HepG2 (cell line): Measurements from ENCODE around the gene B3GALNT1.

Experiments used
- SETDB1 ChIP-seq: sonication (generic); formaldehyde crosslinking; IDR thresholded peaks from 2 replicates; pipeline ENCODE4 v1.5.1; 2020; ENCODE audit warnings: missing genetic modification reagents, mild to moderate bottlenecking, borderline replicate concordance
- SMAD3 ChIP-seq: sonication (generic); formaldehyde crosslinking; IDR thresholded peaks from 2 replicates; pipeline ENCODE4 v1.4.0; 2020; ENCODE audit warnings: missing genetic modification reagents

DNA sequence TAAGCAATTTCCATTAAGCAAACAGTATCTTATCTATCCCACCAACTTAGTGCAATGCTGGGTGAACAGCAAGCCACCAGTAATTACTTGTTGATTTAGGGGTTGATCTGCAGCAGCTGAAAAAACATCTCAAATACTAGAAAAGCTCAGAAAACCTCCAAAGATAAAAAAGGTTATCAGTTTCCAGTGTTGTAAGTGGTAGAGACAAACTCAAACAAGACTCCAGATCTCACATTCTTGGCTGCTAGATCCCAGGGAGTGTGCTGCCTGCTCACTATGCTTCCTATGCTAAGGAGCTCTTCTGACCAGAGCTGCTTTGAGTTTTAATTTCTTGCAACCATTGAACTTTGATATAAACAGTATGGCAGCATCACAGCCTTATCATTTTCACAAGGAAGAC, 11.3 kb downstream of the B3GALNT1 start:
- no peak for TF ChIP-seq SETDB1
- no peak for TF ChIP-seq SMAD3 (CRISPR knock-in tag)
